PFSK-1 (cell line): ENCODE results near the gene GEN1.

Source experiments
- POLR2AphosphoS5 ChIP-seq: IDR thresholded peaks from 2 replicates; pipeline ENCODE4 v1.6.1; 2012; ENCODE audit warnings: low read depth, mild to moderate bottlenecking, control low read depth, low read length, moderate library complexity
- TAF1 ChIP-seq: IDR thresholded peaks from 2 replicates; pipeline ENCODE4 v1.6.1; 2012; ENCODE audit warnings: low read length, control low read depth, borderline replicate concordance; ENCODE audit not compliant: insufficient read depth
- TF ChIP-seq, protein P1 (sequence below), 2 experiments: IDR thresholded peaks; 2 replicates each; pipeline versions ENCODE4 v1.6.1 to v1.8.0; 2011 to 2012; ENCODE audit warnings: low read depth in 2 of 2, low read length in 2 of 2, control low read depth in 1 of 2, inconsistent platforms in 1 of 2, mild to moderate bottlenecking in 1 of 2, moderate library complexity in 1 of 2; ENCODE audit not compliant: insufficient read depth in 1 of 2

DNA sequence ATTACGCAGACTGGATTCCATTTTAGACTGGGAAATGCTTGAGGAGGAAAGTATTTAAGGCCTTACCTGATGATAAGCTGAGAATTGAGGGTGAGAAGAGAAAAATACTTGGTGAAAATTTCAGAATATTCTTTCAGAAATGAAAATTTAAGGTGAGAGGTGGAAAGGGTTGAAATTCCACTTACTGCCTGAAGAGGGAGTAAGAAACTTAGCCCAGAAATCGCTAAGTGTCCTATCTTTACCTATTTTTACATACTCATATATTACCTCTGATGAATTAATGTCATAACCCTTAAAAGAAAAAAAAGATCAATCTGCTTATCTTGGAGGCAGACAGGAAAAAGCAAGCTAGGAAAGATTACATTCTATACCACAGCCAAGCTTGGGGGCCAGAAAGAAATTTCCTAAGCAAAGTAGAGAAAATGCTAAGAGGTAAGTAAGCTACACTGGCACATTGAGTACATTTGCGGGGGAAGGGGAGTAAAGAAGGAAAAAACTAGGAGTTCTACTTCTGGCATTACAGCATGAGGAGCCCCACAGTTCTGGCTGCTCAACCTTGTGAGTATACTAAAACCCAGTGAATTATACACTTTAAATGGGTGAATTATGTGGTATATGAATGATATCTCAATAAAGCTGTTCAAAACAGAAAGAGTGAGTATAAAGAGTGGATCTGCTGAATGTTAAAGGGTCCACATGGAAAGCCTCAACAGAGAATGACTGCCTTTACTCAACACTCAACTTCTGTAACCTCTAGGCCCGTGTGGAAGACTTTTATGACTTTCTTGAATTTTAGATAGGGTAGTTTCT, 34.2 kb upstream of the GEN1 start:
- TF ChIP-seq TAF1 = no peak
- TF ChIP-seq, protein P1, sequence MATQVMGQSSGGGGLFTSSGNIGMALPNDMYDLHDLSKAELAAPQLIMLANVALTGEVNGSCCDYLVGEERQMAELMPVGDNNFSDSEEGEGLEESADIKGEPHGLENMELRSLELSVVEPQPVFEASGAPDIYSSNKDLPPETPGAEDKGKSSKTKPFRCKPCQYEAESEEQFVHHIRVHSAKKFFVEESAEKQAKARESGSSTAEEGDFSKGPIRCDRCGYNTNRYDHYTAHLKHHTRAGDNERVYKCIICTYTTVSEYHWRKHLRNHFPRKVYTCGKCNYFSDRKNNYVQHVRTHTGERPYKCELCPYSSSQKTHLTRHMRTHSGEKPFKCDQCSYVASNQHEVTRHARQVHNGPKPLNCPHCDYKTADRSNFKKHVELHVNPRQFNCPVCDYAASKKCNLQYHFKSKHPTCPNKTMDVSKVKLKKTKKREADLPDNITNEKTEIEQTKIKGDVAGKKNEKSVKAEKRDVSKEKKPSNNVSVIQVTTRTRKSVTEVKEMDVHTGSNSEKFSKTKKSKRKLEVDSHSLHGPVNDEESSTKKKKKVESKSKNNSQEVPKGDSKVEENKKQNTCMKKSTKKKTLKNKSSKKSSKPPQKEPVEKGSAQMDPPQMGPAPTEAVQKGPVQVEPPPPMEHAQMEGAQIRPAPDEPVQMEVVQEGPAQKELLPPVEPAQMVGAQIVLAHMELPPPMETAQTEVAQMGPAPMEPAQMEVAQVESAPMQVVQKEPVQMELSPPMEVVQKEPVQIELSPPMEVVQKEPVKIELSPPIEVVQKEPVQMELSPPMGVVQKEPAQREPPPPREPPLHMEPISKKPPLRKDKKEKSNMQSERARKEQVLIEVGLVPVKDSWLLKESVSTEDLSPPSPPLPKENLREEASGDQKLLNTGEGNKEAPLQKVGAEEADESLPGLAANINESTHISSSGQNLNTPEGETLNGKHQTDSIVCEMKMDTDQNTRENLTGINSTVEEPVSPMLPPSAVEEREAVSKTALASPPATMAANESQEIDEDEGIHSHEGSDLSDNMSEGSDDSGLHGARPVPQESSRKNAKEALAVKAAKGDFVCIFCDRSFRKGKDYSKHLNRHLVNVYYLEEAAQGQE (IDR thresholded peaks at IDR 0.05; ENCODE audit: insufficient read depth in 1 of 2, low read depth in 2 of 2, low read length in 2 of 2) = no peak
- no peak for TF ChIP-seq POLR2AphosphoS5
